Caco-2 (cell line): Measurements from ENCODE around the gene GPR119. TPM values are rescaled to one million over a fixed set of nuclear protein-coding genes. Genes with fewer than 3 reads are reported as not detected.

ENCODE experiments used
- BruUV-seq: library from RNA; stranded (reverse); fragments of 400-500 nt; replicated peaks from 2 replicates; lab custom pipeline; 2021; lab: Mats Ljungman, UMichigan
- CTCF ChIA-PET: fragments of 300-600 bp; sonication (Branson Sonifier 250); formaldehyde crosslinking; loops from one replicate; lab custom pipeline; 2022; ENCODE audit warnings: antibody characterized with exemption; lab: Charles Lee
- POLR2A ChIA-PET: fragments of 300-600 bp; sonication (Branson Sonifier 250); formaldehyde crosslinking; loops from one replicate; lab custom pipeline; 2022; ENCODE audit warnings: antibody characterized with exemption; lab: Charles Lee
- DNase-seq, 2 experiments: peaks; one replicate each; pipeline versions ENCODE4 v3.0.0 to v3.0.0-alpha.2; 2020 to 2022
- H3K27me3 ChIP-seq: replicated peaks from 2 replicates; pipeline ENCODE4 v1.6.0; 2011; ENCODE audit warnings: low read length; ENCODE audit not compliant: control insufficient read depth, insufficient read depth
- H3K36me3 ChIP-seq: 2 replicates; pipeline ENCODE4 v1.5.1; 2011; ENCODE audit warnings: low read length; ENCODE audit not compliant: control insufficient read depth, insufficient read depth
- H3K4me1 ChIP-seq: fragments of 250-450 bp; sonication (Bioruptor Pico); 2 replicates; pipeline ENCODE4 v1.5.1; 2020; ENCODE audit warnings: mild to moderate bottlenecking
- H3K4me3 ChIP-seq: 2 replicates; pipeline ENCODE4 v1.5.1; 2011; ENCODE audit warnings: low read depth, mild to moderate bottlenecking, control low read depth, low read length
- H3K9me3 ChIP-seq: fragments of 250-450 bp; sonication (Bioruptor Pico); 2 replicates; pipeline ENCODE4 v1.5.1; 2020; ENCODE audit warnings: mild to moderate bottlenecking, moderate library complexity
- H3K27ac Mint-ChIP-seq: one replicate; pipeline ENCODE4 v1.8.0; 2022; ENCODE audit warnings: mixed read lengths; ENCODE audit not compliant: unreplicated experiment
- H3K27me3 Mint-ChIP-seq: one replicate; pipeline ENCODE4 v1.8.0; 2022; ENCODE audit warnings: mixed read lengths; ENCODE audit not compliant: insufficient read depth, unreplicated experiment
- H3K36me3 Mint-ChIP-seq: one replicate; pipeline ENCODE4 v1.8.0; 2022; ENCODE audit warnings: mild to moderate bottlenecking, mixed read lengths; ENCODE audit not compliant: insufficient read depth, unreplicated experiment
- H3K4me1 Mint-ChIP-seq: one replicate; pipeline ENCODE4 v1.8.0; 2022; ENCODE audit warnings: low read depth, mixed read lengths; ENCODE audit not compliant: unreplicated experiment
- H3K4me3 Mint-ChIP-seq: one replicate; pipeline ENCODE4 v1.8.0; 2022; ENCODE audit warnings: mild to moderate bottlenecking, moderate library complexity, mixed read lengths; ENCODE audit not compliant: unreplicated experiment
- H3K9me3 Mint-ChIP-seq: one replicate; pipeline ENCODE4 v1.8.0; 2022; ENCODE audit warnings: mixed read lengths; ENCODE audit not compliant: unreplicated experiment
- CTCF ChIP-seq, 2 experiments: fragments of 200-600 bp in 1 of 2; IDR thresholded peaks; 1 replicate in 1 of 2; 2 replicates in 1 of 2; pipeline versions ENCODE4 v1.5.1 to v1.8.0; 2011 to 2022; ENCODE audit warnings: antibody characterized with exemption in 1 of 2, control low read depth in 1 of 2, inconsistent platforms in 1 of 2, low read depth in 1 of 2, low read length in 1 of 2, mild to moderate bottlenecking in 1 of 2, moderate library complexity in 1 of 2; ENCODE audit not compliant: insufficient read depth in 1 of 2, severe bottlenecking in 1 of 2, unreplicated experiment in 1 of 2
- intact Hi-C: fragments of 100-400 bp; cut with micrococcal nuclease; formaldehyde crosslinking; loops from one replicate; pipeline ENCODE4 v1.10.0; 2022; ENCODE audit not compliant: unreplicated experiment
- total RNA-seq: library from RNA; stranded (reverse); gene quantifications from 2 replicates; pipeline ENCODE4 v1.2.3, GENCODE V29; 2022

The GPR119 gene
- total RNA-seq, 1 experiment from 2014 or later = 0.29 TPM

- H3K4me3 Mint-ChIP-seq = no peak overlapping the region
- H3K27me3 Mint-ChIP-seq = no peaks in the 10 kb centered on the region
- H3K4me3 ChIP-seq = no peak overlapping the region
- no peaks in the 10 kb centered on the region for H3K9me3 ChIP-seq
- H3K27me3 ChIP-seq = no peaks in the 10 kb centered on the region
- ChIA-PET CTCF (no interaction called here), POLR2A (no interaction called here)
- no peak for DNase-seq
- TF ChIP-seq CTCF (IDR thresholded peaks at IDR 0.05; ENCODE audit: insufficient read depth in 1 of 2, low read depth in 1 of 2, low read length in 1 of 2, severe bottlenecking in 1 of 2, unreplicated experiment in 1 of 2) = no peak
- H3K4me1 Mint-ChIP-seq = no peaks in the 10 kb centered on the region
- H3K9me3 Mint-ChIP-seq = no peaks in the 10 kb centered on the region
- no peaks in the 10 kb centered on the region for H3K4me1 ChIP-seq
- intact Hi-C loops = no loop called here
- H3K36me3 ChIP-seq = no peaks in the 10 kb centered on the region
- H3K36me3 Mint-ChIP-seq = no peaks in the 10 kb centered on the region
- no TSS peak for BruUV-seq
- no peak overlapping the region for H3K27ac Mint-ChIP-seq
Observed at GRCh38 chrX:130416785-130417184, 31.3 kb upstream of the GPR119 start.

- H3K27me3 ChIP-seq = no peaks in the 10 kb centered on the region
- no peaks in the 10 kb centered on the region for H3K9me3 ChIP-seq
- H3K4me1 Mint-ChIP-seq = no peaks in the 10 kb centered on the region
- H3K9me3 Mint-ChIP-seq = no peaks in the 10 kb centered on the region
- POLR2A ChIA-PET = no interaction called here
- H3K4me3 Mint-ChIP-seq = no peak overlapping the region
- H3K36me3 ChIP-seq = no peaks in the 10 kb centered on the region
- H3K27me3 Mint-ChIP-seq = no peaks in the 10 kb centered on the region
- peaks cover 7% of the 10 kb centered on the region for H3K36me3 Mint-ChIP-seq
- H3K27ac Mint-ChIP-seq = no peak overlapping the region
- BruUV-seq = no TSS peak
- intact Hi-C loops = no loop called here
- DNase-seq = no peak
- H3K4me1 ChIP-seq = no peaks in the 10 kb centered on the region
- no peak for TF ChIP-seq CTCF (IDR thresholded peaks at IDR 0.05; ENCODE audit: insufficient read depth in 1 of 2, low read depth in 1 of 2, low read length in 1 of 2, severe bottlenecking in 1 of 2, unreplicated experiment in 1 of 2)
- CTCF ChIA-PET = no interaction called here
- H3K4me3 ChIP-seq = no peak overlapping the region
Observed at GRCh38 chrX:130415201-130415600, 29.7 kb upstream of the GPR119 start.

GRCh38 chrX:130414800-130415199 is 29.3 kb upstream of the GPR119 start:
- ChIA-PET POLR2A (no interaction called here), CTCF (no interaction called here)
- DNase-seq = no peak
- no peaks in the 10 kb centered on the region for H3K9me3 Mint-ChIP-seq
- H3K27me3 Mint-ChIP-seq = no peaks in the 10 kb centered on the region
- Histone ChIP-seq H3K4me3 (no peak overlapping the region), H3K27me3 (no peaks in the 10 kb centered on the region), H3K9me3 (no peaks in the 10 kb centered on the region), H3K4me1 (no peaks in the 10 kb centered on the region), H3K36me3 (no peaks in the 10 kb centered on the region)
- no peaks in the 10 kb centered on the region for H3K4me1 Mint-ChIP-seq
- no peak overlapping the region for H3K4me3 Mint-ChIP-seq
- TF ChIP-seq CTCF (IDR thresholded peaks at IDR 0.05; ENCODE audit: insufficient read depth in 1 of 2, low read depth in 1 of 2, low read length in 1 of 2, severe bottlenecking in 1 of 2, unreplicated experiment in 1 of 2) = no peak
- BruUV-seq = no TSS peak
- H3K36me3 Mint-ChIP-seq = peaks cover 7% of the 10 kb centered on the region
- intact Hi-C loops = no loop called here
- no peak overlapping the region for H3K27ac Mint-ChIP-seq
